Activated CD4-positive, alpha-beta T cell treated with anti-CD3 and anti-CD28 coated beads for 1 hour (primary cell): ENCODE measurements around the gene TPRN.
"Not testable (repeated sequence)": the region's sequence is repeated elsewhere in the genome, so short reads cannot be mapped to it uniquely, and the experiment has no call there.

ENCODE experiments used
- DNase-seq: peaks from one replicate; pipeline ENCODE4 v3.0.0-alpha.2; 2020

The TPRN gene, protein sequence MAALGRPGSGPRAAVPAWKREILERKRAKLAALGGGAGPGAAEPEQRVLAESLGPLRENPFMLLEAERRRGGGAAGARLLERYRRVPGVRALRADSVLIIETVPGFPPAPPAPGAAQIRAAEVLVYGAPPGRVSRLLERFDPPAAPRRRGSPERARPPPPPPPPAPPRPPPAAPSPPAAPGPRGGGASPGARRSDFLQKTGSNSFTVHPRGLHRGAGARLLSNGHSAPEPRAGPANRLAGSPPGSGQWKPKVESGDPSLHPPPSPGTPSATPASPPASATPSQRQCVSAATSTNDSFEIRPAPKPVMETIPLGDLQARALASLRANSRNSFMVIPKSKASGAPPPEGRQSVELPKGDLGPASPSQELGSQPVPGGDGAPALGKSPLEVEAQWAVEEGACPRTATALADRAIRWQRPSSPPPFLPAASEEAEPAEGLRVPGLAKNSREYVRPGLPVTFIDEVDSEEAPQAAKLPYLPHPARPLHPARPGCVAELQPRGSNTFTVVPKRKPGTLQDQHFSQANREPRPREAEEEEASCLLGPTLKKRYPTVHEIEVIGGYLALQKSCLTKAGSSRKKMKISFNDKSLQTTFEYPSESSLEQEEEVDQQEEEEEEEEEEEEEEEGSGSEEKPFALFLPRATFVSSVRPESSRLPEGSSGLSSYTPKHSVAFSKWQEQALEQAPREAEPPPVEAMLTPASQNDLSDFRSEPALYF

DNA sequence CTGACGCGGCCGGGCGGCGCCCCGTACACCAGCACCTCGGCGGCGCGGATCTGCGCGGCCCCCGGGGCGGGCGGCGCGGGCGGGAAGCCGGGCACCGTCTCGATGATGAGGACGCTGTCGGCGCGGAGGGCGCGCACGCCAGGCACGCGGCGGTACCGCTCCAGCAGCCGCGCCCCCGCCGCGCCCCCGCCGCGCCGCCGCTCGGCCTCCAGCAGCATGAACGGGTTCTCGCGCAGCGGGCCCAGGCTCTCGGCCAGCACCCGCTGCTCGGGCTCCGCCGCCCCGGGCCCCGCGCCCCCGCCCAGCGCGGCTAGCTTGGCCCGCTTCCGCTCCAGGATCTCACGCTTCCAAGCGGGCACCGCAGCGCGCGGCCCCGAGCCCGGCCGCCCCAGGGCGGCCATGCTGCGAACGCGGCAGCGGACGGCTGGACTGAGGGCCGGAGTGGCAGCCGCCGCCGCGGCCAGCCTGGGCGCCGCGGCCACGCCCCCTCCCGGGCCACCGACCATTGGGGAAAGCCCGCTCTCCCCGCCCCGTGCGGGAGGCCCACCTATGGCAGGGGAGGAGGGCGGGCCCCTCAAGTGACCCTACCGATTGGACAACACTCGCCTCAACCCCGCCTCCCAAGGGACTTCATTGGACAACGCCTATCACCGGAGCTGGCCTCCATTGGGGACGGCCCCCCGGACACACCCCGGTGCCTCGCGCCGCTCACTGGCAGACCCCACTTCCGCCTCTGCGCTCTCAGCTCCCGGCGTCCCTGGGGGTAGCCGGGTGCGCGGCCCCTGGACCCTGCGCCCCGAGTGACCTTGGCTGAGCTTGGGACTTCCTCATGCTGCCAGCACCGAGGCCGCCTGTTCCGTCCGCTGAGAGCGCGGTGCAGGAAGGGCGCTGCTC lies at the start of gene TPRN:
Gene TPRN (minus strand): TSS at position 431 of the 894 bp plus-strand sequence. CDS start 30 bp downstream, at position 401.
- DNase-seq = peak; percentile 95

DNA sequence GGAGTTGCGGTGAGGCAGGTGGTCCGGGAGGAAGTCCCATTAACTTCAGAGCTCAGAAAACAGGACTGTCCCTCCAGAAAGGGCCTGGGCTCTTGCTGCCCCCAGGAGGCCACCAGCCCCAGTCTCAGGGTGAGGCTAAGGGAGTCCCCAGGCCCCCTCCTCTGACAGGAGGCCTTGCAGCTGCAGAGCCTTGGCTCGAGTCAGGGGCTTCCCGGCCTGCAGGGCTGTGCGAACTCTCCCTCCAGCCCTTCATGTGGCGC lies 47.3 kb upstream of the TPRN start:
- DNase-seq = no peak

- DNase-seq = no peak
These were observed 46.8 kb upstream of the TPRN start for GRCh38 chr9:137247135-137247915.

- DNase-seq = no peak
These were observed 45.2 kb upstream of the TPRN start for GRCh38 chr9:137245450-137246421.

GRCh38 chr9:137244486-137245449 lies 44.2 kb upstream of the TPRN start:
- no peak for DNase-seq

DNA sequence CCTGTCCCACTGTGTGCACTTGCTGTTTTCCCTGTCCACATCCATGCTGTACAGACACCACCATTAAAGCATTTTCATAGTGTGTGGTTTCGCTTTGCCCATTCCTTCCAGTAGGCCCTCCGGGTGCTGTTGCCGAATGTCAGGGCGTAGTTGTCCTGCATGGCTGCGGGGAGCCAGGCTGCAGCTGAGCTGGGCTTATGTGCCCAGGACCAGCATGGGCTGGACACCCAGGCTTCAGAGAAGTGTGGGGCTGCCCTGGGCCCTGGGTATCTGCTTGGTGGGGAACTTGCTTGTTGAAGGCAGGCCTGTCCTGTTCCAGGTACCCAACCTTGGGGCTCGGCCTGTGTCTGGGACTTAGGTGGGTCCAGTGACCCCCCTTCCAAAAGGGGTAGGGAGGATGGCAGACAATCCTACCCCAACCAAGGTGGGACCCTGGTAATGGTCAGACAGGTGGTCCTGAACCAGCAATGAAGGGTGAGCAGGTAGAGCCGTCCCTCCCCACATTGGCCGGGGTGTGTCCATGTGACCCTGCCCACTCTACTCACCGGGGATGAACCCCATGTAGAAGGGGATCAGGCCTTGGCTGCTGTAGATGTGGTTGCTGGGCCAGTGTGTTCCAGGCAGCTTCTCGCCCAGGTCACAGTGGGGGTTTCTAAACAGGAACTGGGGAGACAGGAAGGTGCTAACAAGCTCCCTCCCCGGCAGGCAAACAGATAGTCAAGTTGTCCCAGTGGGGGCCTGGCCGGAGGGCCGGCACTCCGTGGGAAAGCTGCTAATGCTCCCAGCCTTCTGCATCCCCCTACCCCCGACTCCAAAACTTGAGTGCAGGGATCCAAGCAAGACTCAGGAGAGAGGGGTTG lies 43.3 kb upstream of the TPRN start:
- DNase-seq = no peak

DNA sequence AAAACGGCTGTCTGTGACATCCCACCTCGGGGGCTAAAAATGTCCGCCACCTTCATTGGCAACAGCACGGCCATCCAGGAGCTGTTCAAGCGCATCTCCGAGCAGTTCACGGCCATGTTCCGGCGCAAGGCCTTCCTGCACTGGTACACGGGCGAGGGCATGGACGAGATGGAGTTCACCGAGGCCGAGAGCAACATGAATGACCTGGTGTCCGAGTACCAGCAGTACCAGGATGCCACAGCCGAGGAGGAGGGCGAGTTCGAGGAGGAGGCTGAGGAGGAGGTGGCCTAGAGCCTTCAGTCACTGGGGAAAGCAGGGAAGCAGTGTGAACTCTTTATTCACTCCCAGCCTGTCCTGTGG lies 42.7 kb upstream of the TPRN start:
- not testable (repeated sequence) for DNase-seq

DNA sequence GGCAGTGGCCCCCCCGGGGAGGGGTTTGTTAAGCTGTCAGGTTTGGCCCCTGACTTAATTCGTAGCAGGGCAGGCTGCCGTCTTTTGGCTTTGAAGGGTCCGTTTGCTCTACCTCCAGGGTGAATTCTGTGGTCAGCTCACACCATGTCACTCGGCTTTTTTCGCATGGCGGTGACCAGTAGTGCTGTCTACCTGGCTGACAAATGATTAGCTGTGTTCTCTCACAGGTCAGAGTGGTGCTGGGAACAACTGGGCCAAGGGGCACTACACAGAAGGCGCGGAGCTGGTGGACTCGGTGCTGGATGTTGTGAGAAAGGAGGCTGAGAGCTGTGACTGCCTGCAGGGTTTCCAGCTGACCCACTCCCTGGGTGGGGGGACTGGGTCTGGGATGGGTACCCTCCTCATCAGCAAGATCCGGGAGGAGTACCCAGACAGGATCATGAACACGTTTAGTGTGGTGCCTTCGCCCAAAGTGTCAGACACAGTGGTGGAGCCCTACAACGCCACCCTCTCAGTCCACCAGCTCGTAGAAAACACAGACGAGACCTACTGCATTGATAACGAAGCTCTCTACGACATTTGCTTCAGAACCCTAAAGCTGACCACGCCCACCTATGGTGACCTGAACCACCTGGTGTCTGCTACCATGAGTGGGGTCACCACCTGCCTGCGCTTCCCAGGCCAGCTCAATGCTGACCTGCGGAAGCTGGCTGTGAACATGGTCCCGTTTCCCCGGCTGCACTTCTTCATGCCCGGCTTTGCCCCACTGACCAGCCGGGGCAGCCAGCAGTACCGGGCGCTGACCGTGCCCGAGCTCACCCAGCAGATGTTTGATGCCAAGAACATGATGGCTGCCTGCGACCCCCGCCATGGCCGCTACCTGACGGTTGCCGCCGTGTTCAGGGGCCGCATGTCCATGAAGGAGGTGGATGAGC lies 42.0 kb upstream of the TPRN start:
- no peak for DNase-seq

DNA sequence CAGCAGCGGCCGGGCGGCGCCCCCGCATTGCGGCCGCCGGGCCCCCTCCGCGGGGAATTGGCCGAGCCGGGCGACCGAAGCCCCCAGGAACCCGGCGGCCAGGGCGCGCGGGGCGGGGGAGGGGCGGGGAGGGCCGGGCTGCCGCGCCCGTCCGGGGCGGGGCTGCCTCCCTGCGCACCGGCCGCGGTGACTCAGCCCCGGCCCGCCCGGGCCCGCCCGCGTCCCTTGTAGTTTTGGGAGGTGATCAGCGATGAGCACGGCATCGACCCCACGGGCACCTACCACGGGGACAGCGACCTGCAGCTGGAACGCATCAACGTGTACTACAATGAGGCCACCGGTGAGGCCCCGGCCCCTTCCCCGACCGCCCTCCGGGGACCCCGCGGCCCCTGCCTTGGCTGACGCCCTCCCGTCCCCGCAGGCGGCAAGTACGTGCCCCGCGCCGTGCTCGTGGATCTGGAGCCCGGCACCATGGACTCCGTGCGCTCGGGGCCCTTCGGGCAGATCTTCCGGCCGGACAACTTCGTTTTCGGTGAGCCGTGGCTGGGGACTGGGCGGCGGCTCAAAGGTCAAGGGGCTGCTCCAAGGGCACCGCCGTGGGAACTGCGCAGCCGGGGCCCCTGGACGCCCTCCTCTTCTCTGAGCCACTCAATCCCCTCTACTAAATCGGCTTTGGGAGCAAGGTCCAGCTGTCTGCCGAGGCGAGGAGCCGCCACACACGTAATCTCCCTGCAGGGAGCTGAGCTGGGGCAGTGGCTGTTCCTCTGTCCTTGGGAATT lies 41.1 kb upstream of the TPRN start:
- DNase-seq = peak; percentile 67

DNA sequence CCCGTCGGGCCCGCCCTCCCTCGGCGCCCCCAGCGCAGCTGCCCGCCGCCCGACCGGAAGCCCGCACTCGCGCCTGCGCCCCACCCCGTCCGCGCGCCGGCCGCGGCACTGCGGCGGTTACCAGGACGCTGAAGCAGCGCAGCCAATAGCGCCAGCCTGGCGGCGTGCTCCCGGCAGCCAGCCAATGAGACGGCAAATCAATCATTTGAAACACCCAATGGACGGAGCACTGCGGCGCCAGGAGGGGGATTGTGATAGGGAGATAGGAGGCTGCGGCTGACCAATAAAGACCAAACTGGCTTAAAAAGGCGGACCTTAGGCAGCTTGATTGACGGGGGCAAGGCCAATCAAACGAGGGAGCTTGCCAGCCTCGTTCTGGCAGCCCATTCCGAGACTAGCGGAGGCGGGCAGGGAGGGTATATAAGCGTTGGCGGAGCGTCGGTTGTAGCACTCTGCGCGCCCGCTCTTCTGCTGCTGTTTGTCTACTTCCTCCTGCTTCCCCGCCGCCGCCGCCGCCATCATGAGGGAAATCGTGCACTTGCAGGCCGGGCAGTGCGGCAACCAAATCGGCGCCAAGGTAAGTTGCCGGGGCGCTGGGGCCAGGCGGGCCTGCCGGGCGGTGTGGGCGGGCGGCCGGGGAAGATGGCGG lies 40.4 kb upstream of the TPRN start, which contains the start of gene TUBB4B:
Gene TUBB4B (plus strand): TSS at position 447 of the 649 bp plus-strand sequence. CDS start 74 bp downstream, at position 521.
- peak; percentile 97 for DNase-seq

GRCh38 chr9:137240318-137240840 lies 39.8 kb upstream of the TPRN start:
- DNase-seq = peak; percentile 57

- not testable (repeated sequence) for DNase-seq
These were observed 39.1 kb upstream of the TPRN start for GRCh38 chr9:137239541-137240200.

DNA sequence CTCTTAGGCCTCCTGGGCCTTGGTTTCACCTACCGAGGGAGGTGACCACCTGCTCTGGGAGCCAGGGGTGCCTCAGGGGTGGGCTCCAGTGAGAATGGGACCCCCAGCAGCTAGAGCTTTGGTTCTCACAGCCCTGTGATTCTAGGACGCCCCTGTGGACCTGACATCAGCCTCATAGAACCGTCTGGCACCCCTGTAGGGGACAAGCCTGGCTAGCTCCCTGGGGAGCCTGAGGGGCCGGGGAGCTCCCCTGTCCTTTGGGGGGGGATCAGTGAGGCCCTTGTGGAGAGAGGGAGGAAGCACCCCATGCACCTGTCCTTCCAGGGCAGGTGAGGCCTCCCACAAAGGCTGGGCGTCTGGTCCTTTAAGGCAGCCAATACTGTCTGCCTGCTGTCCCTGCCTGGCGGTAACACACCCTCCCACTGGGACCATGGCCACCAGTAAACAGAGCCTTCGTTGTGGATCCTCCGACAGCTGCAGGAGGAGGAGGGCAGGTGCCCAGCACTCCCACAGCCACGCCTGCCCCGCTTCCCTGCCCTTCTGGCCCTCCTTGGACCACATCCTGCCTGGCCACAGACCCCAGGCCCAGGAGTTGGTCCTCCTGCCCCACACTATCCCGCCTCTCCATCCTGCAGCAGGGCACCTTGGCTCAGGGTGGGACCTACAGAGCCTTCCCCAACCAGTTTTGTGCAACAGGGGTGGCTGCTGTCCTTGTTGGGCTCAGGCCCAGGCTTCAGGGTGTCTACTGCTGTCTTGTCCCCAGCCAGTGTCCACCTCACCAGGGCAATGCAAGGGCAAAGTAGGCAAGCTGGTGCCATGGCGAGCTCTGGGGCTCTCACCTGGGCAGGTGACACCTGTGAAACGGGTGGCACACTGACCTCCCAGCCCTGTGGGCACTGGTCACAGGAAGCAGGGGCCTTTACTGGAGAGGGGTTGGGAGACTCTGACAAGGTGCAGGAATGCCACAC lies 37.5 kb upstream of the TPRN start:
- no peak for DNase-seq

DNA sequence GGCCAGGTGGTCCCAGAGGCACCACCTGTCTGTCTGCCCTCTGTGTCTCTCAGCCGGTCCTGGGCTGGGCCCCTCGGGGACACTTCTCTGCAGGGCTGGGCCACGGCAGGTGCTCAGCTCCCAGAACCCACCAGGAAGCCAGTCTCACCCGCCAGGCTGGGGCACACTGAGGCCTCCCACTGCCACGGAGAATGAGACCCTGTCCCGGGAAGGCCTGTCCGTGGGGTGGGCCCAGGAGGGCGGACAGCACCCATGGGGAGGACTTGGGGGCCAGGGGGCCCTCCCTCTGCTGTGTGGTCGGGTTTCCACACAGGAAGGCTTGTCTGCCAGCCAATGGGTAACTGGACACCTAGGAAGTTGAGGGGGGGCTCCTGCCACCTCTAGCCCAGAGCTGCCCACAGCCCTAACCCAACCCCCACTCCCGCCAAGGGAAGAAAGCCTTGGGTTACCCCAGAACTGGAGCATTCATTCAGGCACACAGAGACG lies 36.4 kb upstream of the TPRN start:
- DNase-seq = no peak
